Activated CD8-positive, alpha-beta memory T cell treated with anti-CD3 and anti-CD28 coated beads, Interleukin-2, amount 50 U/mL, for 24 hours (primary cell): ENCODE results near the gene AUH.
"Not testable (repeated sequence)": the region's sequence is repeated elsewhere in the genome, so short reads cannot be mapped to it uniquely, and the experiment has no call there.

Source experiments
- DNase-seq: peaks from one replicate; pipeline ENCODE4 v3.0.0-alpha.2; 2020; ENCODE audit errors: extremely low read depth

AUH gene

GRCh38 chr9:91208419-91208745, 153.3 kb downstream of the AUH start:
- DNase-seq, result no peak

DNA sequence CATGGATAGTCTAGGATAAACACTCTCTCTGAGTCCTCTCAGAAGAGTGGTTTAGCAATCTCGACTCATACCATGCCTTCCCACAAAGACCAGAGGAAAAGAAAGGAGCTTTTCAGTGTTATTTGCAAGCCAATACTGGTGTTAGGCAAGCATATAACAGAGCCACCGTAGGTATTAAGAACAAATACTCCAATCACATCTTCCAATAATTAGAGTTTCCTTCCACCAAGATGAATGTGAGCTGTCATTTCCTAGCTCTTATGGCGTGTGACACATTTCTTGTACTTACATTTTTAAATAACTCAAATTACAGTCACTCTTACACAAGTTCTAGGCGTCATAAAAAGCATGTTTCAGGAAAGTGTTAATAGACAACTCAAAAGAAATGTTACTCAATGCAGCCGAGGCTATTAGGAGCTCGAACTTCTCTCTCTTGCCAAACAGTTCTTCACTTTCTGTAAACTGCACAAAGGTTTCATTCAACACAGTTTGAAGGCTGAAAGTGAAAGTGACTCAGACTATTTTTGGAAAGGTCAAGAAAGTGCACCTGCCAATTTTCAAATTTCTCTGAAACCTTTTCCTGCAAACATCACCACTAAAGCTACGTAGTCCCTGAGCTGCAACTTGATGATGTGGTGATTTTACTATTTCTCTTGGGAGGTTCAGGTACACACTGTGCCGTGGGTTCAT, 153.8 kb downstream of the AUH start:
- no peak for DNase-seq

DNA sequence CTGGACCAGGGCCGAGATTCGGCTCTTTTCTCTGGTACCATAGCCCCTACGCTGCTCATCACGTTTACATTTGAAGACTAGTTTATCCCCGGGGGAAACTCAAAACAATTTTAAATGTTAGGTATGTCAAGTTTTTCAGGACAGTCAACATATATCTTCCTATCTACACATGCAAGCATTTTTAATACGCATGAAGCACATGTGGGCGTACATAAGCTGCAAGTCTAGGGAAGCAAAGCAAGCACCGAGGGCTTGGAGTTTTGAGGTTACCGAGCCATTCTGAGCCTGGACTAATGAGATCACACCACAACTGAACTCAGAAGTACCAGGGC, 154.4 kb downstream of the AUH start:
- no peak for DNase-seq

GRCh38 chr9:91206806-91207205, 154.9 kb downstream of the AUH start:
- no peak for DNase-seq

DNA sequence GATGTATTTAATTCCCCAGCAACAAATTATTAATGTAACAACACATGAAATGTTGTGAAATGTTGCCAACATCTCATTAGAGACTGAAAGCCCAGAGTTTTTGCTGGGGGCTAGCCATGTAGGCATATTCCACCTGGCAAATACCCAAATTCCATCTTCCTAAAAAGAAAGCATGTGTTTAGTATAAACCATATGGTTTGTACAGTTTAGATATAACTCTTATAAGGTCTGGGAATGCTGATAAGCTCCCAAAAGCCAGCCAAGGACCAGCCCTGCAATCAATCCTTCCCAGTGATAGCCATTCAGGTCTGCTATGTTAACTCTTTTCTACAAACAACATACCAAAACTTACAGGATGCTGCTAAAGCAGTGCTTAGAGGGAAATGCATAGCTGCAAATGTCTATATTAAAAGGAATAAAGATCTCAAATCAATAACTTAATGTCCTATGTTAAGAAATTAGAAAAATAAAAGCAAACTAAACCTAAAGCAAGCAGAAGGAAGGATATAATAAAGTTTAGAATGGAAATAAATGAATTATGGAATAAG, 158.9 kb downstream of the AUH start:
- DNase-seq, result no peak

DNA sequence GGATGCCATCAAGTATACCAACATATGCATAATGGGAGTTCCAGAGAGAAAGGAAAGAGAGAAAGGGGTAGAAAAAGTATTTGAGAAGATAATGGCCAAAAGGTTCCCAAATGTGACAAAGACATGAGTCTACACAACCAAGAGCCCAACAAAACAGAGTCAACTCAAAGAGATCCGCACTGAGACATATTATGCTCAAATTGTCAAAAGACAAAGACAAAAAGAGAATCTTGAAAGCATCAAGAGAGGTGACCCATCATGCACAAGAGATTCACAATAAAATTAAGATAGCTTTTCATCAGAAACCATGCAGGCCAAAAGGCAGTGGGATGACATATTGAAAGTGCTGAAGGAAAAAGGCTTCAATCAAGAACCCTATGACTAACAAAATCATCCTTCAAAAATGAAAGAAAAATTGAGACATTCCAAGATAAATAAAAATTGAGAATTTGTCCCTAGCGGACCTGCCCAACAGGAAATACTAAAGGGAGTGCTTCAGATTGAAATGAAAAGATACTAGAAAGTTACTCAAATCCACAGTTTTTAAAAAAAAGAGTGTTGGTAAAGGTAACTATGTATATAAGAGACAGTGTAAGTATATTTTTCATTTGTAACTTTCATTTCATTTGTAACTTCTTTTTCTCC, 160.9 kb downstream of the AUH start:
- no peak for DNase-seq

- DNase-seq, result no peak
These were observed 161.8 kb downstream of the AUH start for GRCh38 chr9:91199739-91200497.

- DNase-seq, result not testable (repeated sequence)
These were observed 162.8 kb downstream of the AUH start for GRCh38 chr9:91198881-91199280.

GRCh38 chr9:91198405-91198804, 163.3 kb downstream of the AUH start:
- DNase-seq, result no peak

- no peak for DNase-seq
These were observed 164.2 kb downstream of the AUH start for GRCh38 chr9:91197232-91198181.

DNA sequence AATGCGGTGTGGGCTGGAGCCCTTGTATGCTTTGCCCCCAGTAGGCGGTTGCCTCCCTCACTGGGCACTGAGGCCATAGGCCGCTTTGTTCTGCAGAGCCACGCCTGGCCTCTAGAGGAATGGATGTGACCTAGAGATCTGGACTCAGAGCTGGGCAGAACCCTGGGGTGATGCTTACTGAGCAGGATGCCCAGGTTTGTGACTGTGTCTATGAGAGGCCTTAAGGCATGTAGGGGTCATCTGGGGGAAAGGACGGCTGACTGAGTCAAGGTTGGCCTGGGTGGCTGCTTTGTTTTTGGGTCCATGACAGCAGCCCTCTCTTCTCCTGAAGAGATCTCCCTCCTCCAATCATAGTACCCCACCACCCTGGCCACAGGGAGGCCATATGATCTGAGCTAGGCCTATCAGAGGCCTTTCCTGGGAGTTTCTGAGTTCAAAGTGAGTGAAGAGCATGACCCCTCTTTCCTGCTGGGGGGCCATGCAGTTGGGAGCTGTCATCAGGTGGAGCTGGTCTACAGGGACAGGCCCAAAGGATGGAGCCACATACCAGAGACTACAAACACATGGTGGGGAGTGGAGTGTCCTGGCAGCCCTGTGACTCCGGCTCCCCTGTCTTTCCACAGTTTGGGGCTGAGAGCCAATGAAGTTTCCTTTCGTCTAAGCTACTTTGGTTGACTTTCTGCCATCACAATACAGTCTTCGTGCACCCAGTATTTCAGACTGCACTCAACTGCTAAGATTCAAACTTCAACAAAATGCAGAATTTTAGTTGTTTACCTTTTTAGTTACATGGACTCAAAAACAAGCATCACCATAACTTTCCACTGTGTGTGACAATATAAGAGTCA, 165.4 kb downstream of the AUH start:
- no peak for DNase-seq

DNA sequence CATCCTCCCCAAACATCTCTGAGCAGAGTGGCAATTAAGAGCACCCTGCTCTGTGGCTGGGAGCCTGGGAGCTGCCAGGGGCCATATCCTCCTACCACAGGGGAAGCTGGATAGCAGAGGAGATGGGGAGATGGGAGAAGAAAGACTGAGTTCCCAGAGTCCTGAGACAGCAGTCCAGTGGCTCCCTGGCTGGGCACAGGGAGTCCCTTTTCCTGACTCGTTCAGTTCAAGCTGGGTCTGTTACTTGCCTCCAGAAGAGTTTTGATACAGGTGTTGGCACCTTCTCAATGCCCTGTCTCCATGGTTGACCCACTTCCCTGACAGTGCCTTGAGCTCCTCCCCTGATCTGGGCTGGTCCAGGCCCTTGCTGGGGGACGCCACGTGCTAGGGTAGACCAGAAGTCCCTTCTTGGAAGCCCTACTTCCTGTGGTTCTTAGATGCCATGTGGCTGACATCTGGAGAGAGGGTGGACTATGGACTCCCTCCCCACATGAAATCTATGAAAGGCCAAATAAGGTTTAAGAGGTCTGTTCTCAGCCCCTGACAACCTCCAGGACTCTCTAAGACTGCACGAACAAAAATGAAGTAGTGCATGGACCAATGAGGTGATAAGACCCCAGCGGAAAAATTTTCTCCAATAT, 166.2 kb downstream of the AUH start:
- DNase-seq, result no peak

GRCh38 chr9:91193658-91194391, 167.9 kb downstream of the AUH start:
- peak; percentile 76 for DNase-seq

- DNase-seq, result peak; percentile 68
These were observed 168.5 kb downstream of the AUH start for GRCh38 chr9:91193087-91193657.

DNA sequence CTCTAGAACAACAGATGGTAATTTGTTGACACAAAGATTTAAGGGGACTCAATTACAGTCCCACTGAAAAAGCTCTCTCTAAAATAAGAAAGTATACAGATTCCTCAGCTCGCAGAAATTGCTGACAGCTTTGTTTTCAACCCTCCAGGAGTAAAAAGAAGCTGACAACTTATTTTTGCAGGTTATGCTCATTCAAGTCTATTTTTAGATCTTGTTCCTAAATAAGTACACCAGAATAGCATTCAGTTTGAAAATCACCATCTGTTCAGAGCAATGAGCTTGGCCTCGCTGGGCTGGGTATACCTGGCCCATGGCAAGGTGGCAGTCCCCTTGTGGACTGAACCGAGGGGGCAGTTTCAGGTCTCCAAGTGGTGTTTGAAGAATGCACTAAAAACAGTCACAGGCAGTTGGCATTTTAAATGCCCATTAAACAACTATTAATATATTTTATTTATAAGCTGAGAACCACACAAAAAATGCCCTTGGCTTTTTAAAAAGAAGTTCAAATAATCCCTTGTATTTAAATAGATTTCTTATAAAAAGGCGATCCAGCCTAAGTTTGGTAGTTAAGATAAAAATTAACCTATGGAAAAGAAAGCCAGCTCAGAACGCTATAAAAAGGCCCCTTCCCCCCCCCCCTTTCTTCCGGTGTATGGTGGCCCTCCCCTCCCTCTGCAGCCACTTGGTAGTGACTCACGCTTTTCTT, 169.2 kb downstream of the AUH start:
- DNase-seq, result no peak

- no peak for DNase-seq
These were observed 170.0 kb downstream of the AUH start for GRCh38 chr9:91191411-91192380.

DNA sequence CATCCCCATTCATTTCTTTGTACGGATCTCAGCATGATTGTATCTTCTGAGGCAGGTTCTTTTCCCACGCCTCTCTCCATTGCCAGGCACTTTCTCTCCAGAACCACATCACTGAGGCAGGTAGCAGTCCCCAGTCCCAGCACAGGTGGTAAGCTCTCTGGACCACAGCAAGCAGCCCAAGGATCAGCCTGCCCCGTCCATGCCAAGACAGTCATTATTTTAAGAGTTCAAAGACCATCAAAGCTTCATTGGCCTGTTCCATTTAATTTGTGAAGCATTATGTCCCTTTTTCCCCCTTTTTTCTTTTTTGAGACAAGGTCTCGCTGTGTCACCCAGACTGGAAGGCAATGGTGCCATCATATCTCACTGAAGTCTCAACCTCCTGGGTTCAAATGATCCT, 171.7 kb downstream of the AUH start:
- no peak for DNase-seq
